K562 (cell line): ENCODE measurements around the gene FBXW12. TPM values are rescaled to one million over a fixed set of nuclear protein-coding genes. Genes with fewer than 3 reads are reported as not detected.

Experiments
- CBX2 ChIP-seq: fragments of 200-600 bp; sonication (generic); IDR thresholded peaks from one replicate; pipeline ENCODE4 v1.6.1; 2012; ENCODE audit warnings: mild to moderate bottlenecking, low read length, inconsistent platforms; ENCODE audit not compliant: insufficient read depth, poor library complexity, severe bottlenecking
- EHMT2 ChIP-seq: fragments of 450-650 bp; IDR thresholded peaks from 2 replicates; pipeline ENCODE4 v1.6.1; 2018; ENCODE audit warnings: antibody characterized with exemption
- EP400 ChIP-seq: fragments of 450-650 bp; IDR thresholded peaks from 2 replicates; pipeline ENCODE4 v1.6.1; 2017; ENCODE audit warnings: antibody characterized with exemption, mild to moderate bottlenecking, moderate library complexity
- HDAC1 ChIP-seq, 2 experiments: fragments of 450-650 bp; IDR thresholded peaks; 2 replicates each; pipeline ENCODE4 v1.6.1; 2016 to 2017; ENCODE audit warnings: inconsistent platforms in 1 of 2, mild to moderate bottlenecking in 1 of 2, moderate library complexity in 1 of 2
- HIVEP1 ChIP-seq: fragments of 250-450 bp; sonication (Bioruptor Pico); IDR thresholded peaks from 2 replicates; pipeline ENCODE4 v1.4.0; 2020; ENCODE audit warnings: mild to moderate bottlenecking
- HMG20A ChIP-seq: fragments of 450-650 bp; formaldehyde crosslinking; conservative IDR thresholded peaks from 2 replicates; pipeline ENCODE4 v1.4.0; 2020; ENCODE audit warnings: mild to moderate bottlenecking, mixed read lengths
- MAZ ChIP-seq, 2 experiments: fragments of 450-650 bp in 1 of 2; sonication (generic) in 1 of 2; formaldehyde crosslinking; IDR thresholded peaks in 1 of 2; conservative IDR thresholded peaks in 1 of 2; 2 replicates each; pipeline versions ENCODE4 v1.4.0 to v1.5.0; 2020; ENCODE audit warnings: mild to moderate bottlenecking in 1 of 2, missing genetic modification reagents in 1 of 2
- NCOA6 ChIP-seq: fragments of 450-650 bp; IDR thresholded peaks from 2 replicates; pipeline ENCODE4 v1.6.1; 2017; ENCODE audit warnings: mild to moderate bottlenecking
- POLR2A ChIP-seq: fragments of 450-650 bp; conservative IDR thresholded peaks from 2 replicates; pipeline ENCODE4 v1.6.1; 2016
- POLR2AphosphoS5 ChIP-seq: IDR thresholded peaks from 2 replicates; pipeline ENCODE4 v1.6.1; 2011; ENCODE audit warnings: mild to moderate bottlenecking, low read depth, low read length, moderate library complexity; ENCODE audit not compliant: control insufficient read depth, insufficient read depth
- ZBTB7A ChIP-seq: IDR thresholded peaks from 2 replicates; pipeline ENCODE4 v1.6.1; 2011; ENCODE audit warnings: low read depth, mild to moderate bottlenecking, low read length, moderate library complexity, borderline replicate concordance; ENCODE audit not compliant: control insufficient read depth
- ZNF133 ChIP-seq: fragments of 250-450 bp; sonication (Bioruptor Pico); IDR thresholded peaks from 2 replicates; pipeline ENCODE4 v1.4.0; 2020; ENCODE audit warnings: mild to moderate bottlenecking
- ZNF253 ChIP-seq: fragments of 250-450 bp; sonication (Bioruptor Pico); conservative IDR thresholded peaks from 2 replicates; pipeline ENCODE4 v1.6.1; 2021; ENCODE audit warnings: mild to moderate bottlenecking
- polyA plus RNA-seq, 8 experiments: library from polyadenylated mRNA; depleted of rRNA in 4 of 8; stranded (reverse) in 5 of 8; unstranded in 3 of 8; fragments of >200 nt; fragmentation: Nextera tagmentation in 2 of 8; fragmentation: Illumina TruSeq in 1 of 8; extraction: Ambion mirVana in 2 of 8; extraction: Trizol in 1 of 8; gene quantifications; 2 replicates each; pipeline versions ENCODE4 v1.2.1 to v1.2.3, GENCODE V29; 2011 to 2014; ENCODE audit warnings: inconsistent platforms in 1 of 8, missing spikeins in 1 of 8
- total RNA-seq, 7 experiments: library from RNA; depleted of rRNA in 6 of 7; stranded (reverse); fragments of >200 nt in 6 of 7; fragmentation: Illumina TruSeq in 2 of 7; extraction: Trizol in 2 of 7; gene quantifications; 2 replicates each; pipeline versions ENCODE4 v1.2.1 to v1.2.3, GENCODE V29; 2011 to 2021; ENCODE audit warnings: low replicate concordance in 1 of 7
- TF ChIP-seq, protein P1 (sequence below): sonication (generic); formaldehyde crosslinking; IDR thresholded peaks from 2 replicates; pipeline ENCODE4 v1.8.0; 2022; ENCODE audit warnings: mild to moderate bottlenecking, missing genetic modification reagents
- TF ChIP-seq, protein P2 (sequence below): sonication (generic); formaldehyde crosslinking; IDR thresholded peaks from 2 replicates; pipeline ENCODE4 v1.8.0; 2023; ENCODE audit warnings: mild to moderate bottlenecking, missing genetic modification reagents
- TF ChIP-seq, protein P3 (sequence below): sonication (generic); formaldehyde crosslinking; IDR thresholded peaks from 2 replicates; pipeline ENCODE4 v1.9.0; 2022; ENCODE audit warnings: mild to moderate bottlenecking, missing genetic modification reagents
- TF ChIP-seq, protein P4 (sequence below): sonication (generic); formaldehyde crosslinking; IDR thresholded peaks from 2 replicates; pipeline ENCODE4 v1.8.1; 2023; ENCODE audit warnings: mild to moderate bottlenecking, missing genetic modification reagents, moderate library complexity
- TF ChIP-seq, protein P5 (sequence below): sonication (generic); formaldehyde crosslinking; IDR thresholded peaks from 2 replicates; pipeline ENCODE4 v1.8.1; 2023; ENCODE audit warnings: mild to moderate bottlenecking, missing genetic modification reagents

The FBXW12 gene
- total and polyA plus RNA-seq, 9 of the 15 experiments (the other 6 are each of a cell fraction or from before 2014, with no cell fraction given), result 0.04 to 0.07 (median 0.06) TPM; not detected in 6

DNA sequence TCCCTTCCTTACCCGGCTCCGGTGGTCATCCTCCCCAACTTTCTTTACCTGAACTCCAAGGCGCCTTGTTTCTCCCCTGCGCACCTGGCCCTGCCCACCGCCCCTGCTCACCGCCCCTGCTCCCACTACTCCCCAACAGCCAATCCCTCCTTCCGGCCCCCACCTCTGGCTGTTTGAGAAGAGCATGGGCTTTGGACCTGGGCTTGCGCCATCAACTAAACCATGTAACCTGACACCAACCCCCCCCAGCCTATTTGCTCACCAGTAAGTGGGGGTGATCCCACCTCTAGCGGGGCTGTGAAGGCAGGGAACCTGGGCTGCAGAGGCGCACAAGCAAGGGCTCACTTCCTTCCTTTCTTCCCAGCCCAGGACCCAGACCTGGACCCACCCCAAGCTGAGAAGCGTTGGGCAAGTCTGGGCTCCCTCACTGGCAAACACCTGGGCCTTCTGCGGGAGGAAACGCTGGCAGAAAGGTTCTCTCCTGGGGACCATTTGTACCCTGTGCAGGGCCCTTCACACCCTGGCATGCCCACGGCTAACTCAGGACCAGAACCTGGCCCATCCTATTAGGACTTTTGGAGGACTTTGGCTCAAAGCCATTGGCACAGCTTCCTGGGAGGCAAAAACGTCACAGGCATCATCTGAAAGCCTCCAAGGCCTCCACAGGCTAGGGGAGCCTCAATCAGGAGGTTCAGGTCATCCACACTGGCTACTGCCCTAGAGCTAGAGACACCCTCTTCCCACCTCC, 58.1 kb downstream of the FBXW12 start, which contains the start of gene PLXNB1 (continued):
- TF ChIP-seq, protein P1, sequence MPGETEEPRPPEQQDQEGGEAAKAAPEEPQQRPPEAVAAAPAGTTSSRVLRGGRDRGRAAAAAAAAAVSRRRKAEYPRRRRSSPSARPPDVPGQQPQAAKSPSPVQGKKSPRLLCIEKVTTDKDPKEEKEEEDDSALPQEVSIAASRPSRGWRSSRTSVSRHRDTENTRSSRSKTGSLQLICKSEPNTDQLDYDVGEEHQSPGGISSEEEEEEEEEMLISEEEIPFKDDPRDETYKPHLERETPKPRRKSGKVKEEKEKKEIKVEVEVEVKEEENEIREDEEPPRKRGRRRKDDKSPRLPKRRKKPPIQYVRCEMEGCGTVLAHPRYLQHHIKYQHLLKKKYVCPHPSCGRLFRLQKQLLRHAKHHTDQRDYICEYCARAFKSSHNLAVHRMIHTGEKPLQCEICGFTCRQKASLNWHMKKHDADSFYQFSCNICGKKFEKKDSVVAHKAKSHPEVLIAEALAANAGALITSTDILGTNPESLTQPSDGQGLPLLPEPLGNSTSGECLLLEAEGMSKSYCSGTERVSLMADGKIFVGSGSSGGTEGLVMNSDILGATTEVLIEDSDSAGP (CRISPR knock-in tag), result no peak
- TF ChIP-seq HDAC1 (IDR thresholded peaks at IDR 0.05) (peak in 1 of 2 experiments; percentile 55; a peak in 1 of 4 replicates), MAZ (CRISPR knock-in tag; conservative IDR thresholded peaks at IDR 0.05 in 1 of 2, IDR thresholded peaks at IDR 0.05 in 1 of 2) (peak in 1 of 2 experiments; percentile 94; a peak in 2 of 4 replicates), ZBTB7A (peak; percentile 56; the same call in 1 of the 2 replicates), ZNF253 (CRISPR knock-in tag) (no peak), EP400 (peak; percentile 62; the same call in 1 of the 2 replicates), POLR2AphosphoS5 (no peak), HMG20A (CRISPR knock-in tag) (no peak), NCOA6 (no peak), POLR2A (peak; percentile 42; the same call in 1 of the 2 replicates), EHMT2 (no peak), ZNF133 (CRISPR knock-in tag) (no peak), HIVEP1 (CRISPR knock-in tag) (no peak), CBX2 (no peak)
- TF ChIP-seq, protein P2, sequence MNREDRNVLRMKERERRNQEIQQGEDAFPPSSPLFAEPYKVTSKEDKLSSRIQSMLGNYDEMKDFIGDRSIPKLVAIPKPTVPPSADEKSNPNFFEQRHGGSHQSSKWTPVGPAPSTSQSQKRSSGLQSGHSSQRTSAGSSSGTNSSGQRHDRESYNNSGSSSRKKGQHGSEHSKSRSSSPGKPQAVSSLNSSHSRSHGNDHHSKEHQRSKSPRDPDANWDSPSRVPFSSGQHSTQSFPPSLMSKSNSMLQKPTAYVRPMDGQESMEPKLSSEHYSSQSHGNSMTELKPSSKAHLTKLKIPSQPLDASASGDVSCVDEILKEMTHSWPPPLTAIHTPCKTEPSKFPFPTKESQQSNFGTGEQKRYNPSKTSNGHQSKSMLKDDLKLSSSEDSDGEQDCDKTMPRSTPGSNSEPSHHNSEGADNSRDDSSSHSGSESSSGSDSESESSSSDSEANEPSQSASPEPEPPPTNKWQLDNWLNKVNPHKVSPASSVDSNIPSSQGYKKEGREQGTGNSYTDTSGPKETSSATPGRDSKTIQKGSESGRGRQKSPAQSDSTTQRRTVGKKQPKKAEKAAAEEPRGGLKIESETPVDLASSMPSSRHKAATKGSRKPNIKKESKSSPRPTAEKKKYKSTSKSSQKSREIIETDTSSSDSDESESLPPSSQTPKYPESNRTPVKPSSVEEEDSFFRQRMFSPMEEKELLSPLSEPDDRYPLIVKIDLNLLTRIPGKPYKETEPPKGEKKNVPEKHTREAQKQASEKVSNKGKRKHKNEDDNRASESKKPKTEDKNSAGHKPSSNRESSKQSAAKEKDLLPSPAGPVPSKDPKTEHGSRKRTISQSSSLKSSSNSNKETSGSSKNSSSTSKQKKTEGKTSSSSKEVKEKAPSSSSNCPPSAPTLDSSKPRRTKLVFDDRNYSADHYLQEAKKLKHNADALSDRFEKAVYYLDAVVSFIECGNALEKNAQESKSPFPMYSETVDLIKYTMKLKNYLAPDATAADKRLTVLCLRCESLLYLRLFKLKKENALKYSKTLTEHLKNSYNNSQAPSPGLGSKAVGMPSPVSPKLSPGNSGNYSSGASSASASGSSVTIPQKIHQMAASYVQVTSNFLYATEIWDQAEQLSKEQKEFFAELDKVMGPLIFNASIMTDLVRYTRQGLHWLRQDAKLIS, result no peak
- TF ChIP-seq, protein P3, sequence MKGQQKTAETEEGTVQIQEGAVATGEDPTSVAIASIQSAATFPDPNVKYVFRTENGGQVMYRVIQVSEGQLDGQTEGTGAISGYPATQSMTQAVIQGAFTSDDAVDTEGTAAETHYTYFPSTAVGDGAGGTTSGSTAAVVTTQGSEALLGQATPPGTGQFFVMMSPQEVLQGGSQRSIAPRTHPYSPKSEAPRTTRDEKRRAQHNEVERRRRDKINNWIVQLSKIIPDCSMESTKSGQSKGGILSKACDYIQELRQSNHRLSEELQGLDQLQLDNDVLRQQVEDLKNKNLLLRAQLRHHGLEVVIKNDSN (CRISPR knock-in tag), result no peak
- TF ChIP-seq, protein P4, sequence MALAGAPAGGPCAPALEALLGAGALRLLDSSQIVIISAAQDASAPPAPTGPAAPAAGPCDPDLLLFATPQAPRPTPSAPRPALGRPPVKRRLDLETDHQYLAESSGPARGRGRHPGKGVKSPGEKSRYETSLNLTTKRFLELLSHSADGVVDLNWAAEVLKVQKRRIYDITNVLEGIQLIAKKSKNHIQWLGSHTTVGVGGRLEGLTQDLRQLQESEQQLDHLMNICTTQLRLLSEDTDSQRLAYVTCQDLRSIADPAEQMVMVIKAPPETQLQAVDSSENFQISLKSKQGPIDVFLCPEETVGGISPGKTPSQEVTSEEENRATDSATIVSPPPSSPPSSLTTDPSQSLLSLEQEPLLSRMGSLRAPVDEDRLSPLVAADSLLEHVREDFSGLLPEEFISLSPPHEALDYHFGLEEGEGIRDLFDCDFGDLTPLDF (CRISPR knock-in tag), result no peak
- TF ChIP-seq, protein P5, sequence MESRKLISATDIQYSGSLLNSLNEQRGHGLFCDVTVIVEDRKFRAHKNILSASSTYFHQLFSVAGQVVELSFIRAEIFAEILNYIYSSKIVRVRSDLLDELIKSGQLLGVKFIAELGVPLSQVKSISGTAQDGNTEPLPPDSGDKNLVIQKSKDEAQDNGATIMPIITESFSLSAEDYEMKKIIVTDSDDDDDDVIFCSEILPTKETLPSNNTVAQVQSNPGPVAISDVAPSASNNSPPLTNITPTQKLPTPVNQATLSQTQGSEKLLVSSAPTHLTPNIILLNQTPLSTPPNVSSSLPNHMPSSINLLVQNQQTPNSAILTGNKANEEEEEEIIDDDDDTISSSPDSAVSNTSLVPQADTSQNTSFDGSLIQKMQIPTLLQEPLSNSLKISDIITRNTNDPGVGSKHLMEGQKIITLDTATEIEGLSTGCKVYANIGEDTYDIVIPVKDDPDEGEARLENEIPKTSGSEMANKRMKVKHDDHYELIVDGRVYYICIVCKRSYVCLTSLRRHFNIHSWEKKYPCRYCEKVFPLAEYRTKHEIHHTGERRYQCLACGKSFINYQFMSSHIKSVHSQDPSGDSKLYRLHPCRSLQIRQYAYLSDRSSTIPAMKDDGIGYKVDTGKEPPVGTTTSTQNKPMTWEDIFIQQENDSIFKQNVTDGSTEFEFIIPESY, result no peak
